Calu3 (cell line): Measurements from ENCODE around the gene GLT8D2. TPM values are rescaled to one million over a fixed set of nuclear protein-coding genes. Genes with fewer than 3 reads are reported as not detected.

Experiments
- BruUV-seq: library from RNA; stranded (reverse); fragments of 400-500 nt; replicated peaks from 2 replicates; lab custom pipeline; 2021; lab: Mats Ljungman, UMichigan
- CTCF ChIA-PET: fragments of 300-600 bp; sonication (Branson Sonifier 250); formaldehyde crosslinking; loops from one replicate; lab custom pipeline; 2022; ENCODE audit warnings: antibody characterized with exemption; lab: Charles Lee
- DNase-seq: peaks from one replicate; pipeline ENCODE4 v3.0.0; 2022
- H3K27ac Mint-ChIP-seq: one replicate; pipeline ENCODE4 v1.8.0; 2022; ENCODE audit warnings: mixed read lengths; ENCODE audit not compliant: unreplicated experiment
- H3K27me3 Mint-ChIP-seq: one replicate; pipeline ENCODE4 v1.8.0; 2022; ENCODE audit warnings: mixed read lengths; ENCODE audit not compliant: unreplicated experiment
- H3K36me3 Mint-ChIP-seq: one replicate; pipeline ENCODE4 v1.8.0; 2022; ENCODE audit warnings: mild to moderate bottlenecking, moderate library complexity, mixed read lengths; ENCODE audit not compliant: insufficient read depth, unreplicated experiment
- H3K4me1 Mint-ChIP-seq: one replicate; pipeline ENCODE4 v1.8.0; 2022; ENCODE audit warnings: mild to moderate bottlenecking, low read depth, mixed read lengths; ENCODE audit not compliant: unreplicated experiment
- H3K4me3 Mint-ChIP-seq: one replicate; pipeline ENCODE4 v1.8.0; 2022; ENCODE audit warnings: mild to moderate bottlenecking, low read depth, moderate library complexity, mixed read lengths; ENCODE audit not compliant: unreplicated experiment
- H3K9me3 Mint-ChIP-seq: one replicate; pipeline ENCODE4 v1.8.0; 2022; ENCODE audit warnings: low read depth, mixed read lengths; ENCODE audit not compliant: unreplicated experiment
- CTCF ChIP-seq: fragments of 200-600 bp; IDR thresholded peaks from one replicate; pipeline ENCODE4 v1.8.0; 2022; ENCODE audit warnings: antibody characterized with exemption; ENCODE audit not compliant: unreplicated experiment
- intact Hi-C: fragments of 100-400 bp; cut with micrococcal nuclease; formaldehyde crosslinking; loops from one replicate; pipeline ENCODE4 v1.10.0; 2022; ENCODE audit not compliant: unreplicated experiment
- total RNA-seq: library from RNA; stranded (reverse); gene quantifications from 2 replicates; pipeline ENCODE4 v1.2.3, GENCODE V29; 2022

The GLT8D2 gene
- total RNA-seq, 1 experiment from 2014 or later = not detected

- TF ChIP-seq CTCF = no peak
- CTCF ChIA-PET = interaction anchor here (0.6 to 2.0 kb wide), 6 partner anchors 8 to 1073 kb away, joined by 3 to 10 read pairs (median 4); partner anchors contain the start of genes HSP90B1 and NFYB
- H3K9me3 Mint-ChIP-seq = no peaks in the 10 kb centered on the region
- peaks cover 56% of the 10 kb centered on the region for H3K36me3 Mint-ChIP-seq
- no peak for DNase-seq
- peak overlapping the region; percentile 98 for H3K4me3 Mint-ChIP-seq
- no peaks in the 10 kb centered on the region for H3K27me3 Mint-ChIP-seq
- H3K4me1 Mint-ChIP-seq = peaks cover 29% of the 10 kb centered on the region
- BruUV-seq = TSS peak; percentile 91
- peak overlapping the region; percentile 95 for H3K27ac Mint-ChIP-seq
- intact Hi-C loops = loop anchor here (5.0 kb wide), 1 partner anchor 142 kb away; no protein-coding TSS in a partner anchor
Observed at GRCh38 chr12:103965255-103965589, 84.8 kb downstream of the GLT8D2 start.

- H3K4me3 Mint-ChIP-seq = peak overlapping the region; percentile 98
- H3K9me3 Mint-ChIP-seq = no peaks in the 10 kb centered on the region
- DNase-seq = no peak
- H3K27me3 Mint-ChIP-seq = no peaks in the 10 kb centered on the region
- peak overlapping the region; percentile 95 for H3K27ac Mint-ChIP-seq
- intact Hi-C loops = loop anchor here (5.0 kb wide), 1 partner anchor 142 kb away; no protein-coding TSS in a partner anchor
- H3K4me1 Mint-ChIP-seq = peaks cover 27% of the 10 kb centered on the region
- no peak for TF ChIP-seq CTCF
- BruUV-seq = no TSS peak
- CTCF ChIA-PET = interaction anchor here (1.3 to 2.0 kb wide), 3 partner anchors 35 to 173 kb away, joined by 3 to 10 read pairs (median 4); partner anchors contain the start of genes HSP90B1 and NFYB
- peaks cover 54% of the 10 kb centered on the region for H3K36me3 Mint-ChIP-seq
Observed at GRCh38 chr12:103964805-103965204, 85.2 kb downstream of the GLT8D2 start.

GRCh38 chr12:103962493-103962892, 87.5 kb downstream of the GLT8D2 start:
- no peaks in the 10 kb centered on the region for H3K27me3 Mint-ChIP-seq
- no peaks in the 10 kb centered on the region for H3K9me3 Mint-ChIP-seq
- no TSS peak for BruUV-seq
- H3K36me3 Mint-ChIP-seq = peaks cover 39% of the 10 kb centered on the region
- peaks cover 17% of the 10 kb centered on the region for H3K4me1 Mint-ChIP-seq
- no peak for TF ChIP-seq CTCF
- intact Hi-C loops = no loop called here
- CTCF ChIA-PET = interaction anchor here (0.6 kb wide), 1 partner anchor 165 kb away, joined by 4 read pairs; no protein-coding TSS in a partner anchor
- no peak for DNase-seq
- H3K27ac Mint-ChIP-seq = no peak overlapping the region
- no peak overlapping the region for H3K4me3 Mint-ChIP-seq

- intact Hi-C loops = no loop called here
- no peaks in the 10 kb centered on the region for H3K9me3 Mint-ChIP-seq
- DNase-seq = no peak
- no peaks in the 10 kb centered on the region for H3K27me3 Mint-ChIP-seq
- no peak for TF ChIP-seq CTCF
- no peak overlapping the region for H3K4me3 Mint-ChIP-seq
- H3K36me3 Mint-ChIP-seq = peaks cover 44% of the 10 kb centered on the region
- H3K4me1 Mint-ChIP-seq = peaks cover 23% of the 10 kb centered on the region
- no peak overlapping the region for H3K27ac Mint-ChIP-seq
- no TSS peak for BruUV-seq
- CTCF ChIA-PET = no interaction called here
Observed at GRCh38 chr12:103960616-103961227, 89.3 kb downstream of the GLT8D2 start.
